ENCODE data around the gene FARS2. TPM values are rescaled to one million over a fixed set of nuclear protein-coding genes. Genes with fewer than 3 reads are reported as not detected.

The FARS2 gene
- total RNA-seq, 1 donor from 2014 or later, result 19.6 TPM

- DNase-seq (ENCODE audit: low spot score in 2 of 2) (no peak), FAIRE-seq (no peak)
Measured at GRCh38 chr6:5248302-5249098, 12.8 kb upstream of the FARS2 start.

- DNase-seq (ENCODE audit: low spot score in 2 of 2), result no peak
- FAIRE-seq, result no peak
Measured at GRCh38 chr6:5249451-5250122, 11.7 kb upstream of the FARS2 start.

DNA sequence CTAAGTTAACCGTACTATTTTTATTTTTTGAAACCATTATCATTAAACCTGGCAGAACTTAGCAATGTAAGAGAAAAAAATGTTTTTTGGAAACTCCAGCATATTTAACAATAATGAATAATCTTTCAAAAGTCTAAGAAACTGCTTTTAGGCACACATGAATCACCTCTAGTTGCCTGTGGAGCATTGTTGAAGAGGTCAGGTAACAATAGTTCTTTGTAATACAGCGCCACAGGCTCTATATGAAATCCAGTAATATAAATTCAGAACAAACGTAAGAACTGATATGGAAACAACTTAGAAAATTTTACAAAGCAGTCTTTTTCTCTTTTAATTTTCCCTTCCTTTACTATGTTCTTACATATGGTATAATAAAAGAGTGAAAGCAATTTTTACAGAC is 10.9 kb upstream of the FARS2 start:
- FAIRE-seq (no peak), DNase-seq (ENCODE audit: low spot score in 2 of 2) (no peak)

GRCh38 chr6:5250911-5251310 is 10.4 kb upstream of the FARS2 start:
- no peak for FAIRE-seq

DNA sequence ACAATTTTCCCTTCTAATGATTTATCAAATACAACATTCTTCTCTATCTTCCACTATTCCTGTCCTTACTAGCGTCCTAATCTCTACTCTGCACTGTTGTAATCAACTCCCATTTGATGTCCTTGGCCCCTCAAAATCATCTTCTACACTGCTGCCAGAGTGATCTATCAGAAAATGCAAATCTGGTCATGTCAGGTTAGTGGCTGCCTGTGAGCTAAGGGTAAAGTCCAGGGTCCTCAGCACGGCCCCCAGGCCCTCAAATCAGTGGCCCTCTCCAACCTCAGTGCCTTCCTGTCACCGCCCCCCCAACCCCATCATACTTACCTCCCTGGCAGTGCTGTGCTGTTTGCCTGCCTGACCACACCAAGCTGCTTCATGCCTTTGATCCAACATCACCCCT is 4.4 kb upstream of the FARS2 start:
- DNase-seq (ENCODE audit: low spot score in 2 of 2), result no peak
- no peak for FAIRE-seq

More at GRCh38 chr6:5250911-5251310, 10.4 kb upstream of the FARS2 start:
- no peak for DNase-seq (ENCODE audit: low spot score in 2 of 2)

GRCh38 chr6:5257400-5257799 is 3.9 kb upstream of the FARS2 start:
- FAIRE-seq (no peak), DNase-seq (ENCODE audit: low spot score in 2 of 2) (no peak)

GRCh38 chr6:5259428-5259827 is 1.9 kb upstream of the FARS2 start:
- no peak for DNase-seq (ENCODE audit: low spot score in 2 of 2)
- FAIRE-seq, result no peak

DNA sequence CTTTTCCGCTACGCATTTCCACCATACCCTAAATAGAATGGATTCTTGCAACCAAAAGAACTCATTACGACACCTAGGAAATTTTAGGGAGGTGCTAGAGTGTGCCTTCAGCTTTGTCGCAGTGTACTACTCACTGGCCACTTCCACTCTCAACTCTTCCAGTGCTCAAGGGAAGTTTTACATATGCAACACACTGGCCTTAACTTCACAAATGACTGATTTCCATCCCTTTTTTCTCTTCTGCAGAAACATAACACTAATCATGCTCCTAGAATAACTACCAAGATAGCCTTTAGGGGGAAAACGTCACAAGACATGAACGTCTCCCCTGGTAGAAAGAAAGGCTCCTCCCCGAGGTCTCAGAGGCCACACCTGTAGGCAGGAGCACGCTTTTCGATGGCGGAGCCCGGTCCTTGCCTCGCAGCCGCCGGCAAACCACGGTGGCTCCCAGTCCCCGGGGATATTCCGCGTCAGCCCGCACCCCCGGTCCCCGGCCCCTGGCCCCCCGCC is 1.1 kb upstream of the FARS2 start:
- DNase-seq (ENCODE audit: low spot score in 2 of 2), result peak in 1 of 2 donors; percentile 42
- FAIRE-seq, result no peak

- no peak for DNase-seq (ENCODE audit: low spot score in 2 of 2)
- FAIRE-seq, result no peak
Measured at GRCh38 chr6:5261545-5262109, 314 bp downstream of the FARS2 start.

GRCh38 chr6:5266423-5266822 is 5.1 kb downstream of the FARS2 start:
- no peak for DNase-seq (ENCODE audit: low spot score in 2 of 2)
- FAIRE-seq, result no peak

DNA sequence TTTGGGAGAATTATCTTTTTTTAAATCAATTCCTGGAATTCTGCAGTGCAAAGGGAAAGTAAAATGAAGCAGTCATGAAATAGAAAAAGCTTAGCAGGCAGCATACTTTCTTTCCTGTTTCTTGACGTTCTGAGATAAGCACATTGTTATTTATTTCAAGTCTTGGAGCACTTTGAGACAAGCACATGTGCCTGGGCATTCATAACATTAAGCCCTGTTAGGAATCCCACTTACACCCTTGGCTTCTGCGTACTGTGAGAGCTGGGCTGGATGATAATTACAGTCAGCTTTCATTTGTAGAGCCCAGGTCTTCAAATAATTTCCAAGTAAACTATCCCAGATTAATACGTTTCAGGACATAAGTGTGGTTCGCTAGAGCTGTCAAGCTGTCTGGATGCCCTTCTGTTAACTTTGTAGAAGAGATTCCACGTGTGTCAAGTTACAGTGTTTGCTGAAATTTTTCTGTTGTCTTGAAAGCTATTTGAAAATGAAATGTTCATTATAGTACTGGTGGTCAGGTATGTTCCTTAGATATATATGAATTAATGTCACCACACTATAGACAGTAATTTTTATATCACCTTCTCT is 8.9 kb downstream of the FARS2 start:
- DNase-seq (ENCODE audit: low spot score in 2 of 2), result no peak
- FAIRE-seq, result no peak

DNA sequence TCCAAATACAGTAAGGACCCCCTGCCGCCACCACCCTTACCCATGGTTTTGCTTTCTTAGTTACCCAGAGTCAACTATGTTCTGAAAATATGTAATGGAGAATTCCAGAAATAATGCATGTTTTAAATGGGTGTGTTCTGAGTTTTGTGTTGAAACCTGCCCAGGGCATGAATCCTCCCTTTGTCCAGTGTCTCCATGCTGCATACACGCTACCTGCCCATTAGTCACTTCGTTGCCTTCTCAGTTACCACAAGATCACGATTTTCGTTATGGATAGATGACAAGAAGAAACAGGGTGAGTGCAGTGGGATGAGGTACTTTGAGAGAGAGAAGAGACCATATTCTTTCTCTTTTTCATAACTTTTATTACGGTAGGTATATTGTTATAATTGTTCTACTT is 10.6 kb downstream of the FARS2 start:
- DNase-seq (ENCODE audit: low spot score in 2 of 2), result no peak
- FAIRE-seq, result no peak

DNA sequence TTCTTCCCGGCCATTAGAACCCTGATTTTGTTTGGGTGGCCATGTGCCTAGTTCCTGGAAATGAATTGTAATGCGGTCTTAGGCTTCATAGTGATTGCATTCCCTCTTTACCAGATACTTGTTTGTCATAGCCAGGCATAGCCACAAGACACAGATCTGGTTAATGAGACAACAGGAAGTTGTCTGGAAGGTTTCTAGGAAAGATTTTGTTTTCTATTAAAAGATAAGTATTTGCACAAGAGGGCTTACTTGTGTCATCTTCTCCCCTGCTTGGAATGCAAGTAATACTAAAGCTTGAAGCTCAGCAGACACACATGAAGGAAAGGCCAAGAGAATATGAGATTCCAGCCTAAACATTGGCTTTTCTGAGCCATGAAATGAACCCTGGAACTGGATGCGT is 12.9 kb downstream of the FARS2 start:
- FAIRE-seq (no peak), DNase-seq (ENCODE audit: low spot score in 2 of 2) (no peak)

GRCh38 chr6:5275497-5275896 is 14.2 kb downstream of the FARS2 start:
- DNase-seq (ENCODE audit: low spot score in 2 of 2) (no peak), FAIRE-seq (no peak)

DNA sequence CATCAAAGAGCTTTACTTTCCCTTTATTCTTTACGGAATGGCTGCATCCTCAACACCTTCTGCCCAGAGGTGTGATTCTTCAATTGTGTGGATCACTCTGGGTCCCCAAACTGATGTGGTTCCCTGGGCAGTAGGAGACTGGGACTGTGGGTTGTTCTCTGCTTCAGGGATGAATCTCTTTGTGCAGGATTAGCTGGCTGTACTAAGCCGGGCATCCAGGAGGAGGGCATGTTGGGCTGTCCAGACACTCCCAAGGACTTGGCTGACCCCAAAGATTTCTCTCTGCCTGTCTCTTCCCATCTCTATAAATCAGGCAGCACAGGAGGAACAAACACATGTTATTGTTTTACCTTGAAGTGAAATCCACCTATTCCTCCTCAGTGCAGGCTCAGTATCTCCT is 15.3 kb downstream of the FARS2 start:
- FAIRE-seq (no peak), DNase-seq (ENCODE audit: low spot score in 2 of 2) (no peak)

GRCh38 chr6:5277589-5277988 is 16.3 kb downstream of the FARS2 start:
- DNase-seq (ENCODE audit: low spot score in 2 of 2), result no peak

GRCh38 chr6:5278047-5278446 is 16.7 kb downstream of the FARS2 start:
- no peak for DNase-seq (ENCODE audit: low spot score in 2 of 2)
- FAIRE-seq, result no peak

More at GRCh38 chr6:5277589-5277988, 16.3 kb downstream of the FARS2 start:
- no peak for FAIRE-seq

DNA sequence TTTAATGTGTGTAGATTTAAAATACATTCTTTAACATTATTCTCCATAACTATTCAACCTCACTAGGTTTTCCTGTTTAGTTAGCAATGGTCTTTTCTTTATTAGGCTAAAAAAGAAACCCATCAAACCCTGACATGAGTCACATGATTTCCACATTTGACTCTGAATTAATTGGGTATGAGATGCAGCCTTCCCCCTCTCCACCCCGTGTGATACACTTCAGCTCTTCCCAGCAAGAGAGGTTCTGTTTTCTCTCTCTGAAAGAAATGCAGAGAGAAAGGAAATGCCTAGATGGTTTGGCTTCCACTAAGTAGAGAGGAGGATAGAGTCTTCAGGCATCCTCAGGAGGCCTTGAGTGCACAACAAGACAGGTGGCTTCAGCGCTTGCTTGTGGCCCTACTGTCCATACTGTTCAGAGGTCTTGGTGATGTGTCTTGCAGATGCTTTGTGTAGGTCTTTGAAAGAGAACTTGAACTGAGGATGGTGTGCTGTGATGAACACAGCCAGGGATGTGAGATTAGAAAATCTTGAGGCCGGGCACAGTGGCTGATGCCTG is 17.3 kb downstream of the FARS2 start:
- no peak for FAIRE-seq
- DNase-seq (ENCODE audit: low spot score in 2 of 2), result no peak

- DNase-seq (ENCODE audit: low spot score in 2 of 2) (no peak), FAIRE-seq (no peak)
Measured at GRCh38 chr6:5279891-5280338, 18.6 kb downstream of the FARS2 start.

GRCh38 chr6:5280920-5281319 is 19.6 kb downstream of the FARS2 start:
- no peak for DNase-seq (ENCODE audit: low spot score in 2 of 2)
- FAIRE-seq, result no peak

DNA sequence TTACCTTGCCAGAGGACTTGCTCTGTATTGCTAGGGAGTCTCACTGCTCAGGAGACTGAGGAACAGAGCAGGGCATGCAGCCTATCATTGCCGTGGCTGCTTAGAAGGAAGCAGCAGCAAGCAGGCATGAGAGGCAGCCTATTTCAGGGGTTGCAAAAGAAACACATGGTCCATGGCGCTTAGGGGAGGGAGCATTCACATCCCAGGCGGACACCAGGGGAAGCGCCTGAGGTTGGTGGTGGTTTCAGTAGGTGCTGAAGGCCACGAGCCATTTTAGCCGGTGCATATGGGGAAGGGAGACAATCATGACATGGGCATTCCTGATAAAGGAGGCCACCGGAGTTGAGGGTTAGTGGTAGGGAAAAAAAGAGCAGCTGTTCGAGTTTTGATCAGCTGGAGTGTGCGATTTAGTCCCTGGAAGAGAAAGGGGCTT is 20.9 kb downstream of the FARS2 start:
- FAIRE-seq, result no peak
- DNase-seq (ENCODE audit: low spot score in 2 of 2), result no peak

All from frontal cortex (tissue), 4 donors.